NCI-H2081 treated with DMSO at 0.1 percent for 48 hours (cell line): ENCODE results near the gene GREB1.
A peak's percentile ranks its signal among the peaks of the same experiment; 100 is the strongest.

Experiments
- DNase-seq: peaks from one replicate; lab custom pipeline; 2025; lab: John Stamatoyannopoulos, UW

GREB1 gene

DNA sequence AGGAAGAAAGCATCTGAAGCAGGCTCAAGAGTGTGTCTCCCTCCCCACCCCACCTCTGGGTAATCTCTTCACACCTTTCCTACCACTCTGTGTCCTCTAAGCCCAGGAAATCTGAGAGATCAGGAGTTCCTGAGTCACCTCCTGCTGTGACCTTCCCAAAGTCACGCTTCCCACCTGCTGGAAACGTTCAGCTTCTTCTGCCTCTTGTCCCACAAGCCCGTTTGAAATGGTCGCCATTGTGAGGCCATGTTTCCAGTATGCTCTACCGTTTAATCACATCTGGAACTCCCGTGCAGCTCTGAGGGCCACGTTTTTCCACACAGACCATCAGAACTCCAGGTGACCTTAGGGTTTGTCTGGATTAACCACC, 25.9 kb downstream of the GREB1 start:
- DNase-seq: no peak

DNA sequence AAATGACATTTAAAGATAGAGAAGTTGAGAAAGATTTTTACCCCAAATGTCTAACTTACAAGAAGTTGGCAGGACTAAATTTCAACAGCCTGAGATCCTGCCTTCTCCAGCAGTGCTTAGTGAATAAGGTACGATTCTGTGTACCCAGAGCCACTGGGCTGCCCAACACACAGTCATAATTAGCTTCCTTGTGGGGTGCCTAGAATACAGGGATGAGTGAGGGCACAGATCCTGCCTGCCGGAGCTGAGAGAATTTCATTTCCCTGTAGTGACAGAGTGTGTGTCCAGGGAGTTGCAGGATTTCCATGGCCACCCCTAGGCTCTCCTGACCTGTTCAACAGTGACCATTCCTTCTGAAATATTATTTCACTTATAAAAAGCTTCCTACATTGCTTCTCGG, 27.0 kb downstream of the GREB1 start:
- DNase-seq: no peak

DNA sequence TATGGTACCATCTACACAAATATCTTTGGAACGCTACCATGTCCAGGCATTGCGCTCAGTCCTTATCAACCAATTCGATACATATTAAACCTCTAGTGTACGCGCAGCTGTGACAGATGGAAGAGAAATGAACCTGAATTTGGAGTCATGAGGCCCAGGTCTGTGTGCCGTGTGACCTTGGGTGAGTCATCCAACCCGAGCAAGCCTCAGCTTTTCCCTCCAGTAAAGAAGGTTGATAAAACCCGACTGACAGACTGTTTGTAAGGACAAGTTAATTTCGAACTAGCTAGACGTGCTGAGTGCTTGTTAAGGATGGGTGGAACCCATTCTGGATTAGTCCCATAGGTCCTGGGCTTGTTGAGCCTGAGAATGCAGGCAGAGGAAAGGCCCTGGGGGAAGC, 28.2 kb downstream of the GREB1 start:
- no peak for DNase-seq

DNA sequence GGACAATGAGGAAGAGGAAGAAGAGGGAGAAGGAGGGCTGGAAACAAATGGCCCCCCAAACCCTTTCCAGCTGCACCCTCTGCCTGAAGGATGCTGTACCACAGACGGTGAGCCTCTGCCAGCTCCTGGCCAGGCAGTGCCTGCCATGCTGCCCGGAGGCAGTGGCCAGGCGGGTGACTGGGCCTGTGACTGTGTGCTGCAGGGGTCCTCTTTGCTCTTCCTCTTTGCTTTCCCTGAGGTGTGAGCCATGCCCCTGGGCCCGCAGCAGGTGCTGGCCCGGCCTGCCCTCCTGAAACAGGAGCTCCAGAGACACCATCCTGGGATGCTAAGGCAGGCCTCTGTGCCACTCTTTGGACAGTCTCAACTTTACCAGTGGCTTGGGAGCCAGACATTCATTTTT, 28.6 kb downstream of the GREB1 start:
- DNase-seq: no peak

DNA sequence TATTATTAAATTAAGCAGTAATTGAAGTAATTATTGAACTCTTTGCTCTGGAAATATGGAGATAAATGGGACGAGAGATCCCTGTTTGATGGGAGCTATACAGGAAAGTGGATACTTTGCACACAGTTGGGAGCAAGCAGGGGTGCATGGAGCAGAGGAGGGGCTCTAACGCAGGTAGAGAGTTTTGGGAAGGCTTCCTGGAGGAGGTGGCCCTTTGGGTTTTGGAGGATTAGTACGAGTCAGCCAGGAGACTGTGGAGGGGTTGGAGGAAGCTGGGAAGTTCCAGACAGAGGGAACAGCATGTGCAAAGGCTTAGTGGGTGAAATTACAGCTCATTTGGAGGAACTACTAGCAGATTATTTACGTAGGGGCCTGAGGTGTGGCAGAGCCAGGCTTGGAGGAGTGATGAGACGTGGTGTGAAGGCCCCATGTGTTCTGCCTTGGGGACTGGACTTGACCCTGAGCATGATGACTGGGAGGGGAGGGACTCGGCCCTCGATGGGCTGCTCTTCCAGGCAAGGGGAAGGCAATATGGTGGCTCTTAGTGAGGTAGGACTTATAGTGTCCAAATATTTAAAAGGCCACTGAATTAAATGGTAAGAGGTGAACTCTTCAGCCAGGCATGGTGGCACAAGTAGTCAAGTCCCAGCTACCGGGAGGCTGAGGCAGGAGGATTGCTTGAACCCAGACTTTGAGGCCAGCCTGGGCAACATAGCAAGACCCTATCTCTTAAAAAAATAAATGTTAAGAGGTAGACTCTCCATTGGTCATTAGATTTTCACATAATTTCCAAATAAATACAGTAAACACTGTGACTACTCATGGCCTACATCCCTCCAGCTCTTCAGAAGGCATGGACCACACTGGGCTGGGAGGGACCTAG, 30.2 kb downstream of the GREB1 start:
- no peak for DNase-seq

DNA sequence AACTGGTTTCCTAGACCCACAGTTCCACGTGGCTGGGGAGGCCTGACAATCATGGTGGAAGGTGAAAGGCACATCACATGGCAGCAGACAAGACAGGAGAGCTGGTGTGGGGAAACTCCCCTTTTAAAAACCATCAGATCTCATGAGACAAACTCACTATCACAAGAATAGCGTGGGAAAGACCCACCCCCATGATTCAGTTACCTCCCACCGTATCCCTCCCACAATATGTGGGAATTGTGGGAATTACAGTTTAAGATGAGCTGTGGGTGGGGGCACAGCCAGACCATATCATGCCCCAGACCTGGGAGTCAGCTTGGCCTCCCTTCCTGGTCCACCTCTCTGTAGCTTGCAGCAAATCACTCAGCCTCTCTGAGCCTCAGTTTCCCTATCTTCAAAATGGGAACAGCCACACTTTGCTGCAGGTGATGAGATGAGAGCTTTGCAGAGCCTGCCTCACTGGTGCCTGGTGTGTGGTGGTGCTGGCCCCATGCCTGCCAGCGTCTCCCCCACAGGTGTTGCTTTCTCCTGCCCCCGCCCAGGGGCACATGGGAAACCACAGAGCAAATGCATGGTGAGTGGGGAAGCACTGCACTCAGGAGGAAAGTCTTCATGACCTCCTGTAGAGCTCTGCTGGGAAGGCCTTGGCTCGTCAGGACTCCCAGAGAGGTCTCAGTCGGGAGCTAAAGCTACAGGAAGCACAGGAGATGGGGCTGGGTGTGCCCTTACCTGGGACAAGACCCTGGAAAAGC, 31.1 kb downstream of the GREB1 start:
- no peak for DNase-seq

DNA sequence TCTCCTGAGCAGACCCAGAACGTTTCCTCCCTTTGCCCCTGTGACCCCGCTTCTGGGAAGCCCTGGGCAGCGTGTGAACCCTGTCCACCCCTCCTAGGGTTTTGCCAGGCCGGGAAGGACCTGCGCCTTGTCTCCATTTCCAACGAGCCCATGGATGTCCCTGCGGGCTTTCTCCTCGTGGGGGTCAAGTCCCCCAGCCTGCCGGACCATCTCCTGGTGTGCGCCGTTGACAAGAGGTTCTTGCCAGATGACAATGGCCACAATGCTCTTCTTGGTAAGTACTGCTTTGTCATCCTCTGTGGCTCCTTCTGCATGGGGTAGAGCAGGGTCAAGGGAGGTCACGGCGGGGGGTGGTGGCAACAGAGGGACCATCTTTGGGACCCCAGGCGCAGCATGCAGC, 32.5 kb downstream of the GREB1 start:
- no peak for DNase-seq

DNA sequence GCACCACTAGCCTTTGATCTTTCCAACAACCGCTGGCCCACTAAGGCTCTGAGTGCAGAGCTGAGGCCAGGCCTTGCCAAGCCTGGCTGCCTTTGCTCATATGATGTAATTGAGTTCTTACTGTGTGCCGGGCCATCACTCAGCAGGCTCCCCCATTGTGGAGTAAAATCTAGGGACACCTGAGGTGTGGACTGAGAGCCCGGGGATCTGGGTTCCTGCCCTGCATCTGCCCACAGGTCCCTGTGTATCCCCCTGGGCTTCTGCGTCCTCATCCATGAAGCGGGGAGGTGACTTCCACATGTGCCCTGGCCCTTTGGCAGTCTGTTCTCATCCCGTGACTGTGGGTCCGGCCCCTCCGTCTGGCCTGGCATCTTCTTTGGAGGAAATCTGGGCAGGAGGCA, 33.8 kb downstream of the GREB1 start:
- DNase-seq: no peak

DNA sequence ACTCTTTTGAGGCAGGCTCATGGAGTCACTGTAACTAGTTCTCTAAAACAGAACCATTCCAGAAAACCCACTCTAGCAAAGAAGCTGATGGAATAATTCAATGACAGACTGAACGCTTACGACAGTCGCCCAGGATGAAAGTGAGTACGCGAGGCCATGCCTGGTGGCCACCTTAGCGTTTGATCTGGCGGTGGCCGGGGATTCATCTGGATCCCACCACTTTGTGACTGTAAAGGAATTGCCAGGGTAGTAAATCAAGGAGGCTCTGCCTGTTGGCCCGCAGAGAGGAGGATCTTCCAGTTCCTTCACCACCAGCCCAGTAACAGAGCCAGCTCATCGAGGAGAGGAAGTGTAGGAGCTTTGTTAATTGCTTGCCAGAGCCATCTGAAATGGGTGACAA, 34.6 kb downstream of the GREB1 start:
- DNase-seq: no peak

DNA sequence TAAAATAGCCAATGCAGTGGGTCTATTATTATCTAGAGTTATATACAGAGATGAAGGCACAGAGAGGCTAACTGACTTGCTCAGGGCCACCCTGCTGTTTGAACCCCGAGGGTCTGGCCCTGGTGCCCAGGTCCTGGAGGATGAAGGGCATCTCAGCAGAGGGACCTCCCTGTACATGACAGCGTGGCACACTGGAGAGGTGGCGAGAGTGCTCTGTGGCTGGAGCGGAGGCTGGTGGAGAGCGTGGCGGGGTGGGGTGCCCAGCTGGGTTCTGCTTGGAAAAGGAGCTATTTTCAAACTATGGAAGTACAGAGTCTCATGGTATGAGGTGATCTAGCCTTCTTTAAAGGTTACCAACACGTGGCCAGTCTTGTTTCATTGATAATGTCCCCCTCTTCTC, 35.8 kb downstream of the GREB1 start:
- no peak for DNase-seq

DNA sequence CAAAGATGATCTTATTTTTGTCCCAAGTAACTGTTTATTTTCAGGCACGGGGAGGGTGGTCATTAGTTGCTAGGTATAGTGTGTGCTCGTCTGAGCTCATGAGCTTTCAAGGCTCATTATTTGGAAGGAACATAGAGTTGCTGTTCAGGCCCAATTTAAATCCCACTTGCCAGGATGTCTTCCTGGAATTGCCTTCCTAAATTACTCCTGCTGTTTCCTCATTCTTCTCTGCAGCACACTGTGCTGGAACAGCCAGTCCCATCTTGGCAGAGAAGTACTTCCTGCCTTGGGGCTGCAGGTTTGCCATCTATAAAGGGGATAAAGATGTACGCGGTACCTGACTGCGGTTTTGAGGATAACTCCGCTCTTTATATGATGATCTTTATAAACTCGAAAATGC, 37.3 kb downstream of the GREB1 start:
- peak; percentile 29 for DNase-seq

DNA sequence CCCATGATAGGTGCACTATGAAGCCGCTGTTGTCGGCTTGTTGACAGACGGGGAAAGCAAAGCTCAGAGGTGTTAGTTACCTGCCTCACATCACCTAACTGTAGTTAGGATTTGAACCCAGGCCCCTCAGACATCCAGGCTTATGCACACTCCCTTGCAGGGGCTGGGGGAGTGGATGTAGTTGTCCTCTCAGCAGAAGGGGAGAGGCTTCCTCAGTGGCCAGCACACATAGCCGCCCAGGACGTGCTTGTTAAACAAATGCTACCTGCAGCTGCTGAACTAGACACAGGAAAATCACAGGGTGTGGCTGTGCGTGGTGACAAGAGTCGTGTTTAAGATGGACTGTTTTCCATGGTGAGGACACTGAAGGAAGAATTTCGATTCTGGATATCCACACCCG, 39.2 kb downstream of the GREB1 start:
- DNase-seq: no peak

DNA sequence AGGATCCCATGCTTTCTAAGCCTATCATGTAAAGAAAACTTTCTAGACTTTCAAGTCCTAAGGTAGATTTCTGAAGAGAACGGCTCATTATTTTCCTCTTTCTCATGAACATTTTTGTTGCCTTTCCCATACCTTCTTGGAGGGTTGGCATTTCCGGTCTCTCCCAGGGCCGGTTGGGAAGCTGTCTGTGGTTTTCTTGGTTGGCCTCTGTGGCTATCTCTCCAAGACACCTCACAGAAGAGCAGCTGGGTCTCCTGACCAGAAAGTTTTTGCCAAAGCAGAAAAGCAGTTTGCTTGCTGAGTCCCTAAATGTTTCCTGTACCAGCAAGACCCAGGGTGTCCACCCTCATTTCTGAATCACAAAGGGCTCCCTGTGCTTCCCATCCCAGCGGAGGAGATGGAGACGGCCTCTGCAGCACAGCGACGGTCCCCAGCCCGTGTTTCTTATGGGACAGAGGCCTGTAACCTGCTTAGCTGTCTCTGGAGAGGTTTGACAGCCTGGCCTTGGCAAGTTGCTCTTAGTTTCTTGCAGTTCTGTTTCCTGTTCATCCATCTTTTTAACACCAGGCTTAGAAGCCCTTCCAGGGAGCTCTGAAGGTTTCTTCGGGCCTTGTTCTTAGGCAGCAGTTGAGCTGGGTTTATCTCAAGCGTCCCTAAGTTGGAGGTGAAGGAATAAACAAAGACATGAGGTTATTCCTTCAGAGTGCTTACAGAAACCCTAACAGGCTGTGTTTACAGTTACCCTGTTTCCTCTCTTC, 39.8 kb downstream of the GREB1 start:
- no peak for DNase-seq

DNA sequence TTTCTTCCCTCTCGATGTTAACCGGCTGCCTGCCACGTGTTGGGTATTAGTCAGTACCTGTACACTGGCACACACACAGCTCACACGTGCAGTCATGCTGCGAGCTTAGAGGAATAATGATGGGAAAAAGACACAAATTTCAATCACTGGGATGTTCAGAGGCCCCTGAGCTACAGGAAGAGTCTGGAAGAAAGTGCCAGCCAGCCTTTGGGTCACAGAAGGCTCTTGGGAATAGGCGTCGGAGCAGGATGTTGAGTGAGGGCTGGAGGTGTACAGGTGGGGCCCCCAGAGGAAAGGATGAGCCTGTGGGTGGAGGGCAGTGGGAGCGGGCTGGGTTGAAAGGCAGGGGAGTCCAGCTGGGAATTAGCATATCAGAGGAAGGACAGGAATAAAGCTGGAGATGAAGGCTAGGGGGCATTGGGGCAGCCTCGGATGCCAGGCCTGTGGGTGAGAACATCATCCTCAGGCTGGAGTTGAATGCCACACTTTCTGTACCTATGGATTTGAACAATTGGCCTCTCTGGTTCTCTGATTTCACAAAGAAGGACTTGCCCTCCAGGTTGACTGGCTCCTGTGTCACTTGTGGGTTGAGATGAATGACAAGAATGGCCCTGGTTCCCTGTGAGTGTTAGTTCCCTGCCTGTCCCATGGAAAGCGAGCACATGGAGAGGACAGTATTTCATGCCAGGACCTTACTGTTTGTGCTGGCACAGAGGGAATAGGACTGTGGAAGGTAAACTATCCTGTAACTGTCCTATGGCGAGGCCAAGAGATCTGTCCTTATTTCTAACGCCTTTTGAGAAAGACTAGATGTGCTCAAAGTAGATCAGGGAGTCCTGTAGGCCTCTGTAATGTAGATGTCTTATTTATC, 40.6 kb downstream of the GREB1 start:
- DNase-seq: no peak

DNA sequence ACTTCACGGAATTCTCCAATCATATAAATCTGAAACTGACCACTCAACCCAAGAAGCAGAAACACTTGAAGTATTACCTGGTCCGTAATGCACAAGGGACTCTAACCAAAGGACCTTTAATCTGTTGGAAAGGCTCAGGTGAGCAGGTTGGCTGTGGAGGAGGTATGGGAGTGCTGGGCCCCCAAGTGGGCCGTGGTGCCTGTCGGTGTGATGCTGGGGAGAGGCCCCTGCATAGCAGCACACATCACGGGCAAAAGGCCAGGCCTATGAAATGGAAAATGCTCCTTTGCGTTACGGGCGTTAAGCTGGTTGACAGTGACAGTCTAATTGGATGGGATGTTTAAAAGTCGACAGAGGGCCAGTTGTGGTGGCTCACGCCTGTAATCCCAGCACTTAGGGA, 42.6 kb downstream of the GREB1 start:
- no peak for DNase-seq

DNA sequence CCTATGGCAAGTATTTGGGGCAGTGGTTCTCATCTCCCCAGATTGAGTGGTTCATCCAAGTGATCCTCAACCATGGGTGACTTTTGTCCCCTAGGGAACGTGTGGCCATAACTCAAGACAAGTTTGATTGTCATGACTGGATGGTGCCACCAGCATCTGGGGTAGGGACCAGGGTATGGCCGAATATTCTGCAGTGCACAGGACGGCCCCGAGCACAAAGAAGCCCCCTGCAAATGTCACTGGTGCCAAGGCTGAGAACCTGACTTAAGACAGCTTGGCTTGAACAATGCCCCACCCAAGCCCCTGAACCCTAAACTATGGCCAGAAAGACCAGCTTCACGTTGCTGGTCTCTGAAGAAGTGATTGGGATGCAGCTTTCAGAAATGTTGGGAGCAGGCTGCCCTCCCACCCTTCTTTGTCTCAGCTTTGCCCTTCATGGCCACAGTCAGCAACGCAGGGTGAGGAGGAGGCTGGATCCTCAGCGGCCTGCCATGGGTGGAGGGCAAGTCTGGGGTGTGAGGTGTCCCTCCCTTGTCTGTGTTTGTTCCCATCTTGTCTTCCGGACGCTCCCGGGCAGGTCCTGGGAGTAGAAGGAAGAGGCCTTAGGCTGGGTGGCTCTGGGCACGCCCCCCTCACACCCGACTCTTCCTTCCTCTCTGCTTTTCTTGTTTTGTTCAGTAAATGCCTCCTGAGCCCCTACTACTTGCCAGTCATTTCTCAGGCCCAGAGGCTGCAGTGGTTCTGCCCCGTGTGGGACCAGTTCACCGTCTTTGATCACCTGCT, 43.4 kb downstream of the GREB1 start:
- DNase-seq: no peak

DNA sequence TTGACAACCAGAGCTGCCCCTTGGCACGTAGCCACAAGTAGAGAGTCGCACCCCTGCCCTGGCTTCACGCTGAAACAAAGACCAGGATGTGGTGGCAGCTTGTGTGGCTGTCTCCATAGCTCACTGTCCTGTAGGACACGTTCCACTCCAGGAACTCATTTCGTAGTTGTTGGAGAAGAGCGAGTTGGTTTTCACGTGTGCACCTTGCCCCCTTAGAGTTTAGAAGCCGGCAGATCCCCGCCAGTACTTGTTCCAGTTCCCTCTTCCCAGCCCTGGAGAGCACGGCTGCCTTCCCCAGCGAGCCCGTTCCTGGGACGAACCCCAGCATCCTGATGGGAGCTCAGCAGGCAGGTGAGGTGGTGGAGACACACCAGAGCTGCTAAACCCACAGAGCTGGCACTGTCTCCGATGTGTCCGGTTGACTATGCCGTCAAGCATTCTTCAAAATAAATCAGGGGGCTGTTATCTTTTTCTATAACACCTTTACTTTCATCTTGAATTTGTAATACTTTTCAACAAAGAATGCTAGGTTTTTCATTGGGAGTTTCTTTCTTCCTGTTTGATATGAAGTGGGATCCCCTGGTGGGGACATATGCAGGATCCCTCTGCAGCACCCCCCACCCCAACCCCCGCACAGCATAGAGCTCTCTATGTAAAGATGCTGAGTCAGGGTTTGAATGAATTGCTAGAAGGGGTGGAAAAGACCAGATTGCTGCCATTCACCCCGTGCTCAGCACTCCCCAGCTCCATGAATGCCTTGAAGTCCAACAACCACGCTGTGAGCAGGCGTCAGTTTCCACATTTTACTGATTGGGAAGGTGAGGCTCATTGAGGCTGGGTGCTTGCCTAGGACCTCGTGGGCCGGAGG, 44.5 kb downstream of the GREB1 start:
- no peak for DNase-seq

DNA sequence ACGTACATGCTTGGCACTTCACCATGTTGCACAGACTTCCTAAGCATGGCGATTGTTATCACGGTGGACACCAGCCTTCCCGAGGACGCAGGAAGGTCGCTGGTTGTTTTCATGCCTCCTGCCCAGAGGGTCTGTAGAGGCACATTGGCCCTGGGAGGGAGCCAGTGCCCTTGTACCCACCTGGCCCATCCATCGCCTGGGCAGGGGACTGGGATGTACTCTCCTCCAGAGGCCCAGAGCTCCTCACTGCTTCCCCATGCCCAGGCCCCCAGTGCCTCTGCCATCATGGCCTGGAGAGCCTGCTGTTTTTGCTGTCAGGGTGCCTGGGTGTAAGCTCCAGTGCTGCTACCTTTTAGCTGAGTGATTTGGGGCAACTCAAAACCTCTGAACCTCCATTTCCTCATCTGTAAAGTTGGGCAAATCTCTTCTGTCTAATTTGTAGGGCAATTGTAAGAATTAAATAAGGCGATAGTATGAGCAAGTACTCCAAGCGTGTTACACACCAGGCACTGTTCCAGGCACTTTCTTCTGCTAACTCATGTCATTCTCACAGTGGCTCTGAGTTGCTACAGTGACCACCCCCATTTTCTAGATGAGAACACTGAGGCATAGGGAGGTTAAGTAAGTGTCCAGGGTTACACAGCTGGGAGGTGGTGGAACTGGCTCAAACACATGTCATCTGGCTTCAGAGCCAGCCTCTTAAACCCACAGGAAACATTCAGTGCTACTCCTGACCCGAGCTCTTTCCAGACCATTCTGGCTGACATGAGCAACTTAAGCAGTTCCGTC, 45.3 kb downstream of the GREB1 start:
- DNase-seq: no peak
